ENCODE results near the gene RIPK3.

RIPK3 gene

DNA sequence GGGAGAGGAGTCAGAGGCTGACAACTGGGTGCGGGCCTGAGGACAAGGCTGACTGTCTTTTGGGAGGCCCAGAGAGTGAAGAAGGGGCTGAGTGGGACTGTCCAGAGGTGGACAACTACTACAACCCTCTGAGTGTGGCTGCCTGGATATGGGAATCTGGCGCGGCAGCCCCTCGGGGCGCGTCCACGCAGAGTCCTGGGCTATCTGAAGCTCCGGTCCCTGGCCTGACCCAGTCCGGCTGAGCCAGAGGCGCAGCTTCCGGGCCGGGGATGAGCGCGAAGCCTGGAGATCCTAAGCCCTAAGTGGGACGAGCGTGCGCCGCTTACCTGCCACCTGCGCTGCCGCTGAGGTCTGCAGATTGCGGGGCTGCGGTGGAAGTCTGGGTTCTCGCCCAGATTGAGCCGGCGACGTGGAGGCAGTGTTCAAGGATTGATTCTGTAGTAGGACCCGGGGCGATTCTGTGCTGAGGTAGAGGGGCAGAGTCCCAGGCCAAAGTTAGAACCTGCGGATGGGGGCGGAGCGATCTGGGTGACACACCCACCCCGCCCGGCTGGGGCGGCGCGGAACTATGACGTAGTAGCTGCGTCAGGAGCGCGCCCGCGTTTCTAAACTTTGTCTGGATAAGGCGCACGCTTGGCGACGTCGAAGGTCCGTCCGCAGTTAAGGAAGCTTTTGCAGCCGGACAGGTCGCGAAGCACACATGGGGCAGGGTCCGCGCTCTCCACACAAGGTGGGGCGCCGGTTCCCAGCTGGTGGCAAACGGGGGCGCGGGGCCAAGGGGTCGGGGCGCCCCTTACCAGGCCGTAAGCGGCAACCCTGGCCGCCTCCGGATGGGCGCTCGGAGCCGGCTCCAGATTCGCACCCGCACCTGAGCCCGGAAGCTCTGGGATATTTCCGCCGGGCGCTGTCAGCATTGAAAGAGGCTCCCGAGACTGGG lies 40.3 kb downstream of the RIPK3 start, which contains the start of the genes DHRS1 and NOP9:
Gene DHRS1, minus strand, starts transcription at position 526 of the 937 bp plus-strand sequence. CDS start 674 bp downstream, outside the sequence.
Gene NOP9, plus strand, starts transcription at position 596 of the 937 bp plus-strand sequence. Its CDS starts 105 bp downstream, at position 701.
- no peak for TF ChIP-seq TAF1 (IDR thresholded peaks at IDR 0.05; ENCODE audit: borderline replicate concordance, insufficient read depth, low read length)
- TF ChIP-seq FOXP2 (optimal IDR thresholded peaks at IDR 0.05; ENCODE audit: borderline replicate concordance, extremely low read depth, extremely low read length, insufficient read depth) = no peak
- 0 out of 2 replicates have a peak, but pooled peaks have one; percentile 62 for TF ChIP-seq SIN3A (IDR thresholded peaks at IDR 0.05; ENCODE audit: borderline replicate concordance, insufficient read depth, low read length)
- TF ChIP-seq POLR2AphosphoS5 (IDR thresholded peaks at IDR 0.05; ENCODE audit: low read depth, low read length) = peak; percentile 74
- TF ChIP-seq REST (IDR thresholded peaks at IDR 0.05; ENCODE audit: insufficient read depth in 1 of 2, low read depth in 2 of 2, low read length in 2 of 2) = no peak

DNA sequence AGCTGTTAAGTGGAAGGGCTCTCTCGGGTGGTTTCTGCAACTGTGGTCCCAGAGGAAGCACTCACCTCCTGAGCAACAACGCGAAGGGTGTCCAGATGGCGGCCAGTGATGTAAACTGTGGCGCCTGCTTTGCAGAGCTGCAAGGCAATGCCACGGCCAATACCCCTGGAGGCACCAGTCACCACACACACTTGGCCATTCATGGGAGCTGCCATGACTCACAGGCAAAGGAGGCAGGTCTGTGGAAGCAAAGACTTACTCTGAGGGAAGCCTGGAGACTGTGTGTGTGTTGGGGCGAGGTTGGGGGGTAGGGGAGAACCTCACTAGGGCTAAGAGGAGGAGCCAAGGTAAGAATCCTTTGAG lies 40.9 kb downstream of the RIPK3 start:
- TF ChIP-seq POLR2AphosphoS5 (IDR thresholded peaks at IDR 0.05; ENCODE audit: low read depth, low read length) (no peak), SIN3A (IDR thresholded peaks at IDR 0.05; ENCODE audit: borderline replicate concordance, insufficient read depth, low read length) (no peak)

GRCh38 chr14:24297190-24297964 lies 42.4 kb downstream of the RIPK3 start:
- TF ChIP-seq TAF1 (IDR thresholded peaks at IDR 0.05; ENCODE audit: borderline replicate concordance, insufficient read depth, low read length) = no peak
- no peak for TF ChIP-seq REST (IDR thresholded peaks at IDR 0.05; ENCODE audit: insufficient read depth in 1 of 2, low read depth in 2 of 2, low read length in 2 of 2)
- no peak for TF ChIP-seq POLR2AphosphoS5 (IDR thresholded peaks at IDR 0.05; ENCODE audit: low read depth, low read length)
- no peak for TF ChIP-seq FOXP2 (optimal IDR thresholded peaks at IDR 0.05; ENCODE audit: borderline replicate concordance, extremely low read depth, extremely low read length, insufficient read depth)
- TF ChIP-seq SIN3A (IDR thresholded peaks at IDR 0.05; ENCODE audit: borderline replicate concordance, insufficient read depth, low read length) = no peak

DNA sequence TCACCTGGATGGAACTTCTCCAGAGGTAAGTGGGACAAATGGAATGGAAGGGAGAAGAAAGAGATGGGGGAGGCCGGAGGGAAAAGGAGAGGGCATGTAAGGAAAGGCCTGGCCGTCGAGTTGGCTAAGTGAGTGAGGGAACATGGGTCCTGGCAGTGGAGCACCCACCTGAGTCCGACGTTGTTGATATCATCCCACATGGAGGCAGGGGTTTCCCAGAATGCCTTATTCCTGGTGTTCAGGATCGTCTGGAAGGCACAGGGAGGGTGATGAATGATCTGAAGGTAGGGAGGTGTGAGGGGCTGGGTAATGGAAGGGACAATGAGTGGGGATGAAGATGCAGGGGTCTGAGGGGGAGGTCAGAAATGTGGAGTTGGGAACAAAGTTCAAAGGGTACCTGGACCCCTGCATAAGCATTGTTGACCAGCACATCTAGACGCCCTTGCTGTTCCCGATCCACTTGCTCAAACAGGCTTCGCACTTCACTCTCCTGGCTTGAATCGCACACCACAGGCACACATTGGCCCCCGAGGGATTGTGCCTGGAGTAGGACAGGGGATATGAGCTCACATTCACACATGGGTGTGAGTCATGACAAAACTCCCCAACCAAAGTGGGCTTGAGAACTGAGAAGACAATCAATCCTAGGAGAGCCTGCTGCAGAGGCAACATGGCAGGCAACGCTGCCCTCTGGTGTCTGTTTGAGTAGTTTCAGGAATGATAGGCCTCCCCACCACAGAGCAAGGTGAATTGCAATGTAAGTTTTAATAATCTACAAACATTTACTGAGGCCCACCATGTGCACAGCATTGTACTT lies 43.2 kb downstream of the RIPK3 start:
- no peak for TF ChIP-seq SIN3A (IDR thresholded peaks at IDR 0.05; ENCODE audit: borderline replicate concordance, insufficient read depth, low read length)
- TF ChIP-seq TAF1 (IDR thresholded peaks at IDR 0.05; ENCODE audit: borderline replicate concordance, insufficient read depth, low read length) = no peak
- no peak for TF ChIP-seq POLR2AphosphoS5 (IDR thresholded peaks at IDR 0.05; ENCODE audit: low read depth, low read length)
- TF ChIP-seq REST (IDR thresholded peaks at IDR 0.05; ENCODE audit: insufficient read depth in 1 of 2, low read depth in 2 of 2, low read length in 2 of 2) = no peak
- no peak for TF ChIP-seq FOXP2 (optimal IDR thresholded peaks at IDR 0.05; ENCODE audit: borderline replicate concordance, extremely low read depth, extremely low read length, insufficient read depth)

GRCh38 chr14:24293525-24293924 lies 46.3 kb downstream of the RIPK3 start:
- TF ChIP-seq REST (IDR thresholded peaks at IDR 0.05; ENCODE audit: insufficient read depth in 1 of 2, low read depth in 2 of 2, low read length in 2 of 2) (no peak), TAF1 (IDR thresholded peaks at IDR 0.05; ENCODE audit: borderline replicate concordance, insufficient read depth, low read length) (no peak), POLR2AphosphoS5 (IDR thresholded peaks at IDR 0.05; ENCODE audit: low read depth, low read length) (no peak), SIN3A (IDR thresholded peaks at IDR 0.05; ENCODE audit: borderline replicate concordance, insufficient read depth, low read length) (no peak), FOXP2 (optimal IDR thresholded peaks at IDR 0.05; ENCODE audit: borderline replicate concordance, extremely low read depth, extremely low read length, insufficient read depth) (no peak)
